Left ventricle myocardium superior (tissue), 1 donor: Measurements from ENCODE around the gene HPRT1. TPM values are rescaled to one million over a fixed set of nuclear protein-coding genes. Genes with fewer than 3 reads are reported as not detected.
A peak's percentile ranks its signal among the peaks of the same experiment; 100 is the strongest.

Experiments
- ATAC-seq: fragments of 200-7000 bp; cut with Tn5 transposase; one replicate; pipeline ENCODE4 v1.9.1; 2020; ENCODE audit warnings: mild to moderate bottlenecking, moderate library complexity
- DNase-seq: peaks from one replicate; pipeline ENCODE4 v3.0.0-alpha.2; 2020
- intact Hi-C: fragments of 100-400 bp; cut with micrococcal nuclease; formaldehyde crosslinking; loops from one replicate; pipeline ENCODE4 v1.11.0; 2022
- total RNA-seq: library from RNA; stranded (reverse); fragmentation: NEBNext Ultra II Directional; extraction: Animal tissue kit (Norgen Biotek cat#: 25700); gene quantifications from one replicate; pipeline ENCODE4 v1.2.1, GENCODE V29; 2021
- donor health status: DM: no; HTN: yes; CAD: no; lungs with severe emphysema.

The HPRT1 gene
- total RNA-seq, 1 donor from 2014 or later, result 23.9 TPM

DNA sequence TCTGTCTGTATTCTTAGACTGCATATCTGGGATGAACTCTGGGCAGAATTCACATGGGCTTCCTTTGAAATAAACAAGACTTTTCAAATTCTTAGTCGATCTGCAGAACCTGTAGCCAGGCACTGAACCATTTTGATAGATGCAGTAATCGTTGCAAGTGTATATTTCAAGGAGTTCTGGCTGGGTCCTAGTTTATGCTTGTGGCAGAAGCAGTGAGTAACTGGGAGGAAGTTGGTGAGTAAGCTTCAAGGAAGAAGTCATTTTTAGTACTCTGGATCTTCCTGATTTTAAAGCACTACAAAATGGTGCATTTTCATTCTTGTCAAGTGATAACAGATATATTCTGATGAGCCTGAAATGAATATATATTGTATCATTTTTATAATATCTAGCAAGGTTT, 9.5 kb downstream of the HPRT1 start:
- intact Hi-C loops, result no loop called here

GRCh38 chrX:134470013-134470412, 10.0 kb downstream of the HPRT1 start:
- ATAC-seq (no peak), DNase-seq (no peak)
- intact Hi-C loops, result no loop called here

More for the DNA sequence above, 9.5 kb downstream of the HPRT1 start:
- ATAC-seq (no peak), DNase-seq (no peak)

DNA sequence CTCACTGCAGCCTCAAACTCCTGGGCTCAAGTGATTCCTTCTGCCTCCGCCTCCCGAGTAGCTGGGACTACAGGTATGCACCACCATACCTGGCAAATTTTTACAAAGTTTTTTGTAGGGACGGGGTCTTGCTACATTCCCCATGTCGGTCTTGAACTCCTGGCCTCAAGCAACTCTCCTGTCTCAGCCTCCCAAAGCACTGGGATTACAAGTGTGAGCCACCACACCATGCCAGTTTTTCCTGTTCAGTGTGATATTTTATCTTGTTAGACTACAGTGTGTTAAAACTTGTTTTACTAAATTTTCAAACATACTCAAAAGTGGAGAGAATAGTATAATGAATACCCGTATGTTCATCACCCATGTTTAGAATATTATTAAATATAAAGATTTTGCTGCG, 12.1 kb downstream of the HPRT1 start:
- no peak for ATAC-seq
- DNase-seq, result no peak
- intact Hi-C loops, result no loop called here

- intact Hi-C loops, result no loop called here
- ATAC-seq, result no peak
Measured at GRCh38 chrX:134476284-134476683, 16.3 kb downstream of the HPRT1 start.

DNA sequence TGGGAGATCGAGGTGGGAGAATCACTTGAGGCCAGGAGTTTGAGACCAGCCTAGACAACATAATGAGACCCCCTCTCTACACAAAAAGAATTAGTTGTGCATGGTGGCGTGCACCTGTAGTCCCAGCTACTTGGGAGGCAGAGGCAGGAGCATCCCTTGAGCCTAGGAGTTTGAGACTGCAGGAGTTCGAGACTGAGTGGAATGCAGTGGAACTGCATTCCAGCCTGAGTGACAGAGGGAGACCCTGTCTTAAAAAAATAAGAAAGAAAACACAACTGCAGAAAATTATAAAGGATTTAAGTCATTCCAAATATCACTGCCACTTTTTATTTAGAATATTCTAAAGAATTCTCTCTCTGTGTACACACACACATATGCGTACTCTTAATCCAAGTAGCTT, 18.4 kb downstream of the HPRT1 start:
- DNase-seq (no peak), ATAC-seq (no peak)
- intact Hi-C loops, result no loop called here

More at GRCh38 chrX:134476284-134476683, 16.3 kb downstream of the HPRT1 start:
- no peak for DNase-seq

- intact Hi-C loops, result loop anchor here (10.0 kb wide), 1 partner anchor 275 kb away; no protein-coding TSS in a partner anchor
- no peak for ATAC-seq
- DNase-seq, result no peak
Measured at GRCh38 chrX:134480061-134480460, 20.1 kb downstream of the HPRT1 start.

GRCh38 chrX:134481339-134481738, 21.4 kb downstream of the HPRT1 start:
- DNase-seq (no peak), ATAC-seq (no peak)
- intact Hi-C loops, result loop anchor here (10.0 kb wide), 1 partner anchor 273 kb away; no protein-coding TSS in a partner anchor

- intact Hi-C loops, result loop anchor here (10.0 kb wide), 1 partner anchor 272 kb away; no protein-coding TSS in a partner anchor
- DNase-seq, result no peak
- no peak for ATAC-seq
Measured at GRCh38 chrX:134482371-134482770, 22.4 kb downstream of the HPRT1 start.

- intact Hi-C loops, result loop anchor here (10.0 kb wide), 1 partner anchor 271 kb away; no protein-coding TSS in a partner anchor
- DNase-seq (no peak), ATAC-seq (no peak)
Measured at GRCh38 chrX:134484039-134484438, 24.1 kb downstream of the HPRT1 start.

DNA sequence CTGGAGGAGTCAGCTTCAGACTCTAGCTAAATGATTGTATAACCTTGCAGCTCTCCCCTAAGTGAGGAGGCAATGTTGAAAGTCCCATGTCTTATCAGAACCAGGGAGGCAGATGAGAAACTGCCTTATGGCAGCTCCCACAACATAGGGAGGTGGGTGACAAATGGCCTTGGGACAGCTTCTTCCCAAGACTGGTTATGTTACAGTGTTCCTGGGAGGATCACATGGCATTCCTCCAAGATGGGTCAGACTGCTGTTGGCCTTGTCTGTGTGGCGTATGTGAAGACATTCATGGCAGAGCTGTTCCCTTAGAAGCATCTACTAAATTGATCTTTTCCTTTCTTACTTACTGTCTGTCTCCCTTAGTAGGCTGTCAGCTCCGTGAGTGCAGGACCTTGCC, 42.0 kb downstream of the HPRT1 start:
- DNase-seq (no peak), ATAC-seq (no peak)
- intact Hi-C loops, result no loop called here

- no peak for DNase-seq
- ATAC-seq, result no peak
- intact Hi-C loops, result no loop called here
Measured at GRCh38 chrX:134502686-134503085, 42.7 kb downstream of the HPRT1 start.

- ATAC-seq (no peak), DNase-seq (no peak)
- intact Hi-C loops, result no loop called here
Measured at GRCh38 chrX:134512566-134512965, 52.6 kb downstream of the HPRT1 start.

DNA sequence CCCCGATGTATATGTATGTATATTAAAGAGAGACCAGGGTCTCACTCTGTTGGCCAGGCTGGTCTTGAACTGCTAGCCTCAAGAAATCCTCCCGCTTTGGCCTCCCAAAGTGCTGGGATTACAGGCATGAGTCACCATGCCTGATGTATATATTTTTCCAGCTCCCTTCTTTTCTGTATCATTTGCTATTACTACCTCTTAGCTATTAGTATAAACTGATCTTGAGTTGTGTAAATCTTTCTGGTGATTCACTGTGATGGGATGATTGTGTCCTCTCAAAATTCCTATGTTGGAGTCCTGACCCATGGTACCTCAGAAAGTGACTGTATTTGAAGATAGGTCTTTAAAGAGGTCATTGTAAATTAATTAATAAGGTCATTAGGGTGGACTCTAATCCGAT, 53.1 kb downstream of the HPRT1 start:
- no peak for DNase-seq
- no peak for ATAC-seq
- intact Hi-C loops, result no loop called here

GRCh38 chrX:134520860-134521390, 61.0 kb downstream of the HPRT1 start:
- ATAC-seq, result peak; percentile 72
- intact Hi-C loops, result loop anchor here (5.0 kb wide), 1 partner anchor 231 kb away; no protein-coding TSS in a partner anchor
- no peak for DNase-seq

DNA sequence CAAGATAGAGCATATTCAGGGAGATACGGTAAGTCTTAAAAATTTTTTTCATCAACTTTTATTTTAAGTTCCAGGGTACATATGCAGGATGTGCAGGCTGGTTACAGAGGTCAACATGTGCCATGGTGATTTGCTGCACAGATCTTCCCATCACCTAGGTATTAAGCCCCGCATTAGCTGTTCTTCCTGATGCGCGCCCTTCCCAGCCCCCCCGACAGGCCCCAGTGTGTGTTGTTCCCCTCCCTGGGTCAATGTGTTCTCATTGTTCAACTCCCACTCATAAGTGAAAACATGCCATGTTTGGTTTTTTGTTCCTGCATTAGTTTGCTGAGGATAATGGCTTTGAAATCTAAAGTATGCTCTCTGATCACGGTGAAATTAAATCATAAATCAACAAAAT, 64.2 kb downstream of the HPRT1 start:
- intact Hi-C loops, result loop anchor here (5.0 kb wide), 1 partner anchor 228 kb away; no protein-coding TSS in a partner anchor
- ATAC-seq, result no peak
- DNase-seq, result no peak

GRCh38 chrX:134525086-134525792, 65.3 kb downstream of the HPRT1 start:
- ATAC-seq (no peak), DNase-seq (no peak)
- intact Hi-C loops, result no loop called here

DNA sequence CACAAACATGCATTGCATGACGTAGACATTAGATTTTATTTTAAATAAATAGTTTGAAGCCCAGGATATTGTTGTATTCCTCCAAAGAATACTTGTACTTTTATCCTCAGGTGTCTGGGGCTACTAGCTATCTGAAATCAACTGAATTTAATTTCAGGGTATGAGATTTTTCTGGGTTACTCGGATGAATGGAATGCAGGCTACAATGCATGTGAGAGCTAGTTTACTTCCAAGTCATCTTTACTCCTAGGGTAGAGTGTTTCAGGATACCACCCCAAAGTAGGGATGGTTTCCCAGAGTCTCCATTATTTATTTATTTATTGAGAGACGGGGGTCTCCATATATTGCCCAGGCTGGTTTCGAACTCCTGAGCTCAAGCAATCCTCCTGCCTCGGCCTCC, 66.4 kb downstream of the HPRT1 start:
- DNase-seq (no peak), ATAC-seq (no peak)
- intact Hi-C loops, result no loop called here

GRCh38 chrX:134528960-134529359, 69.0 kb downstream of the HPRT1 start:
- no peak for ATAC-seq
- intact Hi-C loops, result no loop called here
- DNase-seq, result no peak

DNA sequence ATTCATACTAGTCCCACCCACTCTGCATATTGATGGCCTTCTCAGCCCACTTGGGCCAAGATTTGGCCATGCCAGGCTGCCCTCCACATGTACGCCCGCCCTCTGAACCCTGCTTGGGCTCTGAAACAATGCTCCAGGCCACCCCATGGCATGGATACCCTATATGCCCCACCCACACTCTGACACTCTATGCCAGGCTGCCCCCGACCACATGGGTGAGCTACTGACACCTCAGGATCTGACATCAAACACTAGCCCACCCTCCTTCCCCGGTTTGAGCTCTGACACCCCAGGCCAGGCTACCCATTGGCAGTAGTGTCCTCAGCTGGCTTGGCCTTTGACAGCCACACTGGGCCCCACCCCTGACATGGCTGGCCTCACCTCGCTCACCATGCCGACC, 69.5 kb downstream of the HPRT1 start:
- ATAC-seq (no peak), DNase-seq (no peak)
- intact Hi-C loops, result no loop called here

DNA sequence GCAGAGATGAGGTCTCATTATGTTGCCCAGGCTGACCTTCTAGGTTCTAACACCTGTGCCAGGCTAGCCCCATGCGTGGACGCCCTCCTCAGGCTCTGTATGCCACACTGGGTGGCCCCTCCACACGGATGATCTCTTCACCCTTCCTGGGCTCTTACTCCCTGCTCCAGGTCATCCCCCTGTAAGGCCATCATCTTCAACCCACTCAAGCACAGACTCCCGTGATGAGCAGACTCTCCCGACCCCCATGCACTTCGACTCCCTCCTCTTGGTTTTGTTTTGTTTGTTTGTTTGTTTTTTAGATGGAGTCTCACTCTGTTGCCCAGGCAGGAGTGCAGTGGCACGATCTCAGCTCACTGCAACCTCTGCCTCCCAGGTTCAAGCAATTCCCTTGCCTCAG, 70.9 kb downstream of the HPRT1 start:
- no peak for ATAC-seq
- intact Hi-C loops, result no loop called here
- DNase-seq, result no peak

- DNase-seq (no peak), ATAC-seq (no peak)
- intact Hi-C loops, result no loop called here
Measured at GRCh38 chrX:134533352-134533751, 73.4 kb downstream of the HPRT1 start.
